ENCODE data around the gene CUZD1.

Gene CUZD1

DNA sequence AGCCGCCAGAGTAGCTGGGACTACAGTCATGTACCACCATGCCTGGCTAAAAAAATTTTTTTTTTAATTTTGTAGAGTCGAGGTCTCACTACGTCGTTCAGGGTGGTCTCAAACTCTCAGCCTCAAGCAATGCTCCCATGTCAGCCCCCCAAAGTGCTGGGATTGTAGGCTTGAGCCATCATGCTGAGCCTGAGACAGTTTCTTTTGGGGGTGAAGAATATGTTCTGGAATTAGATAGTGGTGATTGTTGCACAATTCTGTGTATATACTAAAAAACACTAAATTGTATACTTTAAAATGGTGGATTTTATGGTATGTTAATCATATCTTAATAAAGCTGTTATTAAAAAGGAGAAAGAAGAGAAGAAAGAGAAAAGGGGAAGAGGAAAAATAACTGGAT lies 1.5 kb downstream of the CUZD1 start:
- TF ChIP-seq, protein P1, sequence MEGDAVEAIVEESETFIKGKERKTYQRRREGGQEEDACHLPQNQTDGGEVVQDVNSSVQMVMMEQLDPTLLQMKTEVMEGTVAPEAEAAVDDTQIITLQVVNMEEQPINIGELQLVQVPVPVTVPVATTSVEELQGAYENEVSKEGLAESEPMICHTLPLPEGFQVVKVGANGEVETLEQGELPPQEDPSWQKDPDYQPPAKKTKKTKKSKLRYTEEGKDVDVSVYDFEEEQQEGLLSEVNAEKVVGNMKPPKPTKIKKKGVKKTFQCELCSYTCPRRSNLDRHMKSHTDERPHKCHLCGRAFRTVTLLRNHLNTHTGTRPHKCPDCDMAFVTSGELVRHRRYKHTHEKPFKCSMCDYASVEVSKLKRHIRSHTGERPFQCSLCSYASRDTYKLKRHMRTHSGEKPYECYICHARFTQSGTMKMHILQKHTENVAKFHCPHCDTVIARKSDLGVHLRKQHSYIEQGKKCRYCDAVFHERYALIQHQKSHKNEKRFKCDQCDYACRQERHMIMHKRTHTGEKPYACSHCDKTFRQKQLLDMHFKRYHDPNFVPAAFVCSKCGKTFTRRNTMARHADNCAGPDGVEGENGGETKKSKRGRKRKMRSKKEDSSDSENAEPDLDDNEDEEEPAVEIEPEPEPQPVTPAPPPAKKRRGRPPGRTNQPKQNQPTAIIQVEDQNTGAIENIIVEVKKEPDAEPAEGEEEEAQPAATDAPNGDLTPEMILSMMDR (IDR thresholded peaks at IDR 0.05; ENCODE audit: low read depth, low read length) = no peak

GRCh38 chr10:122841569-122841968 lies 4.1 kb downstream of the CUZD1 start:
- TF ChIP-seq, protein P1 (IDR thresholded peaks at IDR 0.05; ENCODE audit: low read depth, low read length) = no peak
- no peak overlapping the region for H3K4me3 ChIP-seq (ENCODE audit: low read depth, low read length)

More for the DNA sequence above, 1.5 kb downstream of the CUZD1 start:
- H3K4me3 ChIP-seq (ENCODE audit: low read depth, low read length) = no peak overlapping the region

GRCh38 chr10:122839505-122839904 lies 6.2 kb downstream of the CUZD1 start:
- TF ChIP-seq, protein P1 (IDR thresholded peaks at IDR 0.05; ENCODE audit: low read depth, low read length) = no peak
- no peak overlapping the region for H3K4me3 ChIP-seq (ENCODE audit: low read depth, low read length)

GRCh38 chr10:122838880-122839279 lies 6.8 kb downstream of the CUZD1 start:
- TF ChIP-seq, protein P1 (IDR thresholded peaks at IDR 0.05; ENCODE audit: low read depth, low read length) = no peak
- H3K4me3 ChIP-seq (ENCODE audit: low read depth, low read length) = no peak overlapping the region

GRCh38 chr10:122835908-122836307 lies 9.7 kb downstream of the CUZD1 start:
- no peak overlapping the region for H3K4me3 ChIP-seq (ENCODE audit: low read depth, low read length)
- TF ChIP-seq, protein P1 (IDR thresholded peaks at IDR 0.05; ENCODE audit: low read depth, low read length) = no peak

GRCh38 chr10:122830965-122831353 lies 14.7 kb downstream of the CUZD1 start:
- H3K4me3 ChIP-seq (ENCODE audit: low read depth, low read length) = no peak overlapping the region

GRCh38 chr10:122830273-122830964 lies 15.2 kb downstream of the CUZD1 start:
- TF ChIP-seq, protein P1 (IDR thresholded peaks at IDR 0.05; ENCODE audit: low read depth, low read length) = no peak
- no peak overlapping the region for H3K4me3 ChIP-seq (ENCODE audit: low read depth, low read length)

More at GRCh38 chr10:122830965-122831353, 14.7 kb downstream of the CUZD1 start:
- TF ChIP-seq, protein P1 (IDR thresholded peaks at IDR 0.05; ENCODE audit: low read depth, low read length) = no peak

Measured in WI38 (cell line).